Upper lobe of left lung (tissue), 4 donors: ENCODE measurements around the gene NOB1.

Experiments
- CTCF ChIP-seq, 6 experiments: fragments of 450-650 bp in 4 of 6; fragments of 200-600 bp in 2 of 6; sonication (generic) in 2 of 6; IDR thresholded peaks; one replicate each; pipeline ENCODE4 v1.5.1; 2016 to 2019; ENCODE audit warnings: antibody characterized with exemption in 6 of 6
- POLR2A ChIP-seq, 4 donors: fragments of 450-650 bp; IDR thresholded peaks; one replicate each; pipeline ENCODE4 v1.5.1; 2016 to 2017; ENCODE audit warnings: antibody characterized with exemption in 4 of 4, mild to moderate bottlenecking in 2 of 4

DNA sequence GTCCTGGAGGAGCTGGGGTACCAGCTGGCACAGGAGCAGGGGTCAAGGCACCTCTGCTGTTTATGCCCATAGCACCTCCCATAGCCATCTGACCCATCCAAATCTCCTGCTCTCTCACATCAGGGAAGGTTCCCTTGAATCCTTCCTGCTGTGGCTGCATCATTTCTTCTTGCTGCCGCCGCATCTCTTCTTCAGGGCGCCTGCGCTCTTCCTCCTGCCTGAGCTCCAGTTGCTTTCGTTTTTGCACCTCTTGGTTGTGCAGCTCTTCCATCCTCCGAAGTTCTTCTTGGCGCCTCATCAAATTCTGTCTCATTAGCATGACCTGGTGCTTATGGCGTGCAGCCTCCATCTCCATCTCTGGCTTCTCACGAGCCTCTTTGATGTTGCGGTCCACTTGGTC lies 2.0 kb upstream of the NOB1 start:
- TF ChIP-seq CTCF (IDR thresholded peaks at IDR 0.05) (no peak), POLR2A (IDR thresholded peaks at IDR 0.05) (no peak)
